Mesendoderm (in vitro differentiated cells): ENCODE results near the gene ITGB3.

Source experiments
- DNase-seq: peaks from one replicate; pipeline ENCODE4 v3.0.0; 2013
- H2AK5ac ChIP-seq: 2 replicates; pipeline ENCODE4 v1.6.1; 2013; ENCODE audit warnings: low read length, inconsistent platforms
- H2BK120ac ChIP-seq: 2 replicates; pipeline ENCODE4 v1.6.1; 2013; ENCODE audit warnings: low read depth, mild to moderate bottlenecking, low read length, moderate library complexity, mixed read lengths
- H2BK15ac ChIP-seq: replicated peaks from 2 replicates; pipeline ENCODE4 v1.6.1; 2013; ENCODE audit warnings: low read depth, mild to moderate bottlenecking, moderate library complexity
- H2BK5ac ChIP-seq: 2 replicates; pipeline ENCODE4 v1.6.1; 2013; ENCODE audit warnings: low read length, inconsistent platforms
- H3K18ac ChIP-seq: 2 replicates; pipeline ENCODE4 v1.6.1; 2013; ENCODE audit warnings: mild to moderate bottlenecking, low read length, mixed read lengths
- H3K23ac ChIP-seq: one replicate; pipeline ENCODE4 v1.6.1; 2013; ENCODE audit warnings: low read length
- H3K27ac ChIP-seq: 2 replicates; pipeline ENCODE4 v1.5.1; 2013; ENCODE audit warnings: low read depth, mild to moderate bottlenecking, inconsistent platforms, low read length, moderate library complexity
- H3K27me3 ChIP-seq: 2 replicates; pipeline ENCODE4 v1.6.1; 2013; ENCODE audit warnings: low read length, control low read depth, mild to moderate bottlenecking, inconsistent platforms; ENCODE audit not compliant: insufficient read depth, poor library complexity
- H3K36me3 ChIP-seq: 2 replicates; pipeline ENCODE4 v1.6.1; 2013; ENCODE audit warnings: low read length, inconsistent platforms; ENCODE audit not compliant: control insufficient read depth, insufficient read depth
- H3K4ac ChIP-seq: one replicate; pipeline ENCODE4 v1.6.1; 2013; ENCODE audit warnings: low read depth, mild to moderate bottlenecking, low read length, moderate library complexity
- H3K4me1 ChIP-seq: 2 replicates; pipeline ENCODE4 v1.6.1; 2013; ENCODE audit warnings: low read depth, low read length, inconsistent platforms; ENCODE audit not compliant: control insufficient read depth
- H3K4me2 ChIP-seq: 2 replicates; pipeline ENCODE4 v1.6.1; 2013; ENCODE audit warnings: low read length
- H3K4me3 ChIP-seq: 2 replicates; pipeline ENCODE4 v1.5.1; 2013; ENCODE audit warnings: mild to moderate bottlenecking, low read length
- H3K56ac ChIP-seq: one replicate; pipeline ENCODE4 v1.6.1; 2013; ENCODE audit warnings: low read length
- H3K79me1 ChIP-seq: 2 replicates; pipeline ENCODE4 v1.6.1; 2013; ENCODE audit warnings: low read length, inconsistent platforms
- H3K79me2 ChIP-seq: 2 replicates; pipeline ENCODE4 v1.6.1; 2013; ENCODE audit warnings: mild to moderate bottlenecking, low read length; ENCODE audit not compliant: control insufficient read depth, insufficient read depth
- H3K9ac ChIP-seq: 2 replicates; pipeline ENCODE4 v1.6.1; 2013; ENCODE audit warnings: low read length, inconsistent platforms
- H4K5ac ChIP-seq: one replicate; pipeline ENCODE4 v1.6.1; 2013; ENCODE audit warnings: low read length
- H4K8ac ChIP-seq: one replicate; pipeline ENCODE4 v1.6.1; 2013; ENCODE audit warnings: low read depth, mild to moderate bottlenecking, control low read depth, low read length, moderate library complexity
- WGBS: extraction: QIAGEN DNeasy Blood & Tissue Kit; methylation state at CpG from one replicate; pipeline ENCODE4 v1.1.7; 2013; ENCODE audit warnings: low lambda C conversion rate, missing lambda C conversion rate; ENCODE audit not compliant: insufficient coverage; ENCODE audit errors: extremely low coverage; 5-methylcytosine and 5-hydroxymethylcytosine counted together

Gene ITGB3

GRCh38 chr17:47275245-47275984 is 21.8 kb downstream of the ITGB3 start:
- no peak overlapping the region for H3K9ac ChIP-seq
- peak overlapping the region; percentile 21 for H3K4ac ChIP-seq
- H2BK15ac ChIP-seq, result no peak overlapping the region
- no peak overlapping the region for H2AK5ac ChIP-seq
- H3K79me2 ChIP-seq, result no peaks in the 10 kb centered on the region
- H3K27me3 ChIP-seq, result no peaks in the 10 kb centered on the region
- H2BK120ac ChIP-seq, result peak overlapping the region; percentile 51
- peak overlapping the region; percentile 74 for H3K27ac ChIP-seq
- no peak overlapping the region for H4K5ac ChIP-seq
- no peaks in the 10 kb centered on the region for H3K79me1 ChIP-seq
- H3K4me1 ChIP-seq, result peaks cover 12% of the 10 kb centered on the region
- no peak overlapping the region for H3K23ac ChIP-seq
- WGBS, result no CpG with 5 or more reads among the region's 13 CpGs
- peak overlapping the region; percentile 28 for H2BK5ac ChIP-seq
- no peak overlapping the region for H3K4me3 ChIP-seq
- H3K56ac ChIP-seq, result peak overlapping the region; percentile 42
- peak overlapping the region; percentile 6 for H3K4me2 ChIP-seq
- no peak overlapping the region for H4K8ac ChIP-seq
- DNase-seq, result peak; percentile 89
- no peaks in the 10 kb centered on the region for H3K36me3 ChIP-seq
- peak overlapping the region; percentile 92 for H3K18ac ChIP-seq

DNA sequence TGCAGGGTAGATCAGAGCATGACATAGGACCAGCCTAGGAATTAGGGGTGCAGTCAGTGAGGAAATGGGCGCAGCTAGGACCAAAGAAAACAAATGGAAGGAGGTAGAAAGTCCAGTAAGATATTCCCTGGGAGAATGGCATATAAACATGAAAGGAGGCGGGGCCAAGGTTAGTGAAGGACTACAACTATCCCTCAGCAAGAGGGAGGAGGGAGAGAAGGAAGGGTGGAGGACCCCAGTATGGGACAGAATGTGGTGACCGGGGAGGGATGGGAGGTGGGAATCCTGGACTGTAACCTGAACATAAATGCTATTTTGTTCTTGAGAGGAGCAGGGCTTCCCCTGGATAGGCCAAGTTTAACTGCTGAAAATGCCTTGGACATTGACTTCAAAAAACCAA is 22.8 kb downstream of the ITGB3 start:
- peak overlapping the region; percentile 59 for H2AK5ac ChIP-seq
- no peaks in the 10 kb centered on the region for H3K79me1 ChIP-seq
- H3K4ac ChIP-seq, result peak overlapping the region; percentile 49
- DNase-seq, result no peak
- WGBS, result no CpG with 5 or more reads among the region's 3 CpGs
- no peak overlapping the region for H4K5ac ChIP-seq
- no peak overlapping the region for H3K4me3 ChIP-seq
- no peaks in the 10 kb centered on the region for H3K36me3 ChIP-seq
- peaks cover 12% of the 10 kb centered on the region for H3K4me1 ChIP-seq
- H3K23ac ChIP-seq, result no peak overlapping the region
- peak overlapping the region; percentile 51 for H2BK120ac ChIP-seq
- H3K56ac ChIP-seq, result peak overlapping the region; percentile 42
- H3K79me2 ChIP-seq, result no peaks in the 10 kb centered on the region
- peak overlapping the region; percentile 31 for H2BK5ac ChIP-seq
- no peak overlapping the region for H4K8ac ChIP-seq
- no peak overlapping the region for H3K4me2 ChIP-seq
- H3K27ac ChIP-seq, result peak overlapping the region; percentile 74
- H3K27me3 ChIP-seq, result no peaks in the 10 kb centered on the region
- peak overlapping the region; percentile 92 for H3K18ac ChIP-seq
- H3K9ac ChIP-seq, result peak overlapping the region; percentile 15
- peak overlapping the region; percentile 61 for H2BK15ac ChIP-seq

GRCh38 chr17:47276868-47277267 is 23.2 kb downstream of the ITGB3 start:
- H3K79me2 ChIP-seq, result no peaks in the 10 kb centered on the region
- no peak overlapping the region for H2BK15ac ChIP-seq
- no peaks in the 10 kb centered on the region for H3K36me3 ChIP-seq
- H3K4me2 ChIP-seq, result no peak overlapping the region
- H2BK5ac ChIP-seq, result no peak overlapping the region
- peak overlapping the region; percentile 51 for H2BK120ac ChIP-seq
- no peak overlapping the region for H3K4ac ChIP-seq
- no peak overlapping the region for H3K4me3 ChIP-seq
- H3K18ac ChIP-seq, result no peak overlapping the region
- H4K5ac ChIP-seq, result no peak overlapping the region
- no peaks in the 10 kb centered on the region for H3K79me1 ChIP-seq
- H2AK5ac ChIP-seq, result no peak overlapping the region
- H3K23ac ChIP-seq, result no peak overlapping the region
- H3K9ac ChIP-seq, result no peak overlapping the region
- H3K56ac ChIP-seq, result peak overlapping the region; percentile 42
- H3K4me1 ChIP-seq, result peaks cover 12% of the 10 kb centered on the region
- no peak overlapping the region for H4K8ac ChIP-seq
- no CpG with 5 or more reads among the region's 10 CpGs for WGBS
- DNase-seq, result peak; percentile 90
- no peaks in the 10 kb centered on the region for H3K27me3 ChIP-seq
- no peak overlapping the region for H3K27ac ChIP-seq

DNA sequence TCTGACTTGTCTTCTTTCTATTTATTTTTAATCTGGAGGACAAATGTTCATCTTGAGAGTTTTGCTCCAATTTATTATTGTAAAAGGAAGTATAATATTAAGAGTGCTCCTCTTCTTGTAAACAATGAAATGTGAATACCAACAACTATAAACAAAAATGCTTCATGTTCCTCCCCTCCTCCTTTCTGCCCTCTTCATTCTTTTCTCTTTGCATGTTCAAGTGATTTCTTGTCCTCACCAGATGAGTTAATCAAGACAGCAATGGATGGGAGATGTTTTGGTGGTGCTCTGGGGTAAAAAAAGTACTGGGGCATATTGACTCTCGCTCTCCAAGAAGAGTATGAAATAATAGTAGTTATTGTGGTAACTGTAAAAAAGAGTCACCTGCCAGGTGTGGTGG is 24.3 kb downstream of the ITGB3 start:
- Histone ChIP-seq H3K79me1 (no peaks in the 10 kb centered on the region), H3K9ac (no peak overlapping the region), H3K18ac (no peak overlapping the region), H2BK15ac (no peak overlapping the region), H4K5ac (no peak overlapping the region), H3K36me3 (no peaks in the 10 kb centered on the region), H3K4me1 (peaks cover 12% of the 10 kb centered on the region), H3K4me2 (no peak overlapping the region), H2BK5ac (no peak overlapping the region), H3K23ac (no peak overlapping the region), H3K79me2 (no peaks in the 10 kb centered on the region), H2AK5ac (no peak overlapping the region), H2BK120ac (no peak overlapping the region), H3K27me3 (no peaks in the 10 kb centered on the region), H4K8ac (no peak overlapping the region), H3K27ac (no peak overlapping the region), H3K4ac (no peak overlapping the region), H3K4me3 (no peak overlapping the region), H3K56ac (no peak overlapping the region)
- no peak for DNase-seq
- no CpG with 5 or more reads among the region's 1 CpG for WGBS

GRCh38 chr17:47278561-47278960 is 24.9 kb downstream of the ITGB3 start:
- Histone ChIP-seq H3K27ac (no peak overlapping the region), H3K9ac (no peak overlapping the region), H3K4me3 (no peak overlapping the region), H3K27me3 (no peaks in the 10 kb centered on the region), H3K4me2 (no peak overlapping the region), H3K4me1 (peaks cover 12% of the 10 kb centered on the region), H2BK5ac (no peak overlapping the region), H3K4ac (no peak overlapping the region), H3K79me1 (no peaks in the 10 kb centered on the region), H3K23ac (no peak overlapping the region), H4K5ac (no peak overlapping the region), H4K8ac (no peak overlapping the region), H3K18ac (no peak overlapping the region), H2BK120ac (no peak overlapping the region), H2BK15ac (no peak overlapping the region), H3K56ac (no peak overlapping the region), H2AK5ac (no peak overlapping the region), H3K79me2 (no peaks in the 10 kb centered on the region), H3K36me3 (no peaks in the 10 kb centered on the region)
- no peak for DNase-seq
- no CpG with 5 or more reads among the region's 4 CpGs for WGBS
